GM18870 (cell line): ENCODE data around the gene COMP.
"Not testable (repeated sequence)": the region's sequence is repeated elsewhere in the genome, so short reads cannot be mapped to it uniquely, and the experiment has no call there.

Source experiments
- ATAC-seq: cut with Tn5 transposase; IDR thresholded peaks from one replicate; pipeline ENCODE4 v1.9.1; 2021; ENCODE audit warnings: moderate library complexity; ENCODE audit not compliant: unreplicated experiment

COMP gene

GRCh38 chr19:18790566-18791314 is at the start of gene COMP:
Gene COMP (minus strand): TSS chr19:18791305. CDS start chr19:18791269, 36 bp downstream.
- ATAC-seq: no peak

- no peak for ATAC-seq
Measured at GRCh38 chr19:18840288-18841267, 49.5 kb upstream of the COMP start.

- no peak for ATAC-seq
Measured at GRCh38 chr19:18839465-18840287, 48.6 kb upstream of the COMP start.

- ATAC-seq: no peak
Measured at GRCh38 chr19:18834644-18834984, 43.5 kb upstream of the COMP start.

- ATAC-seq: no peak
Measured at GRCh38 chr19:18833849-18834643, 42.9 kb upstream of the COMP start.

- no peak for ATAC-seq
Measured at GRCh38 chr19:18833141-18833476, 42.0 kb upstream of the COMP start.

GRCh38 chr19:18832306-18833140 is 41.4 kb upstream of the COMP start:
- ATAC-seq: peak; percentile 15

GRCh38 chr19:18831524-18832305 is 40.6 kb upstream of the COMP start, which contains the start of gene UPF1:
Gene UPF1 (plus strand): TSS chr19:18831959. CDS start chr19:18832210, 251 bp downstream.
- ATAC-seq: peak; percentile 44

- no peak for ATAC-seq
Measured at GRCh38 chr19:18830488-18830887, 39.4 kb upstream of the COMP start.

GRCh38 chr19:18828786-18829185 is 37.7 kb upstream of the COMP start:
- ATAC-seq: no peak

- ATAC-seq: no peak
Measured at GRCh38 chr19:18817574-18817973, 26.5 kb upstream of the COMP start.

- ATAC-seq: not testable (repeated sequence)
Measured at GRCh38 chr19:18816645-18817044, 25.5 kb upstream of the COMP start.

- no peak for ATAC-seq
Measured at GRCh38 chr19:18815673-18816072, 24.6 kb upstream of the COMP start.

- ATAC-seq: no peak
Measured at GRCh38 chr19:18814063-18814462, 23.0 kb upstream of the COMP start.

- not testable (repeated sequence) for ATAC-seq
Measured at GRCh38 chr19:18811638-18812037, 20.5 kb upstream of the COMP start.

- ATAC-seq: no peak
Measured at GRCh38 chr19:18809149-18809868, 18.2 kb upstream of the COMP start.

- ATAC-seq: no peak
Measured at GRCh38 chr19:18807861-18808331, 16.8 kb upstream of the COMP start.

- ATAC-seq: no peak
Measured at GRCh38 chr19:18804643-18805042, 13.5 kb upstream of the COMP start.
